T-cell (primary cell): ENCODE data around the gene KHK. TPM values are rescaled to one million over a fixed set of nuclear protein-coding genes. Genes with fewer than 3 reads are reported as not detected.
A peak's percentile ranks its signal among the peaks of the same experiment; 100 is the strongest.

Experiments used
- ATAC-seq, 4 experiments: fragments of 200-7000 bp in 3 of 4; fragments of 150-1000 bp in 1 of 4; cut with Tn5 transposase; replicated peaks in 1 of 4; 1 replicate in 3 of 4; 2 replicates in 1 of 4; pipeline ENCODE4 v1.10.0; 2021; ENCODE audit warnings: moderate library complexity in 3 of 4, mild to moderate bottlenecking in 2 of 4, moderate number of reproducible peaks in 1 of 4
- CTCF ChIA-PET, 2 donors: fragments of 300-600 bp; sonication (Branson Sonifier 250); formaldehyde crosslinking; loops; one replicate each; lab custom pipeline; 2022; ENCODE audit warnings: antibody characterized with exemption in 2 of 2; lab: Charles Lee
- POLR2A ChIA-PET, 2 donors: fragments of 300-600 bp; sonication (Branson Sonifier 250); formaldehyde crosslinking; loops; one replicate each; lab custom pipeline; 2022; ENCODE audit warnings: antibody characterized with exemption in 2 of 2; lab: Charles Lee
- DNase-seq, 35 experiments: peaks; one replicate each; pipeline versions ENCODE4 v3.0.0 to v3.0.0-alpha.2; 2013 to 2023
- H3K27ac ChIP-seq: one replicate; pipeline ENCODE4 v1.5.1; 2013; ENCODE audit warnings: low read length
- H3K27me3 ChIP-seq, 2 experiments: replicated peaks in 1 of 2; 1 replicate in 1 of 2; 2 replicates in 1 of 2; pipeline versions ENCODE4 v1.6.1 to v1.7.0; 2013; ENCODE audit warnings: low read length in 1 of 2, mixed read lengths in 1 of 2; ENCODE audit not compliant: control insufficient read depth in 2 of 2, insufficient read depth in 2 of 2; ENCODE audit errors: extremely low read depth in 1 of 2
- H3K36me3 ChIP-seq, 2 donors: 1 replicate in 1 of 2; 2 replicates in 1 of 2; pipeline versions ENCODE4 v1.6.1 to v1.7.0; 2013; ENCODE audit warnings: low read length in 1 of 2; ENCODE audit not compliant: control insufficient read depth in 2 of 2, insufficient read depth in 1 of 2; ENCODE audit errors: extremely low read depth in 1 of 2
- H3K4me1 ChIP-seq, 2 experiments: 1 replicate in 1 of 2; 2 replicates in 1 of 2; pipeline versions ENCODE4 v1.6.1 to v1.7.0; 2013; ENCODE audit warnings: low read length in 2 of 2, mixed read lengths in 1 of 2; ENCODE audit not compliant: insufficient read depth in 2 of 2, control insufficient read depth in 1 of 2; ENCODE audit errors: extremely low read depth in 1 of 2
- H3K4me3 ChIP-seq, 2 donors: 1 replicate in 1 of 2; 2 replicates in 1 of 2; pipeline versions ENCODE4 v1.5.1 to v1.7.0; 2013; ENCODE audit warnings: mild to moderate bottlenecking in 2 of 2, low read length in 1 of 2, moderate library complexity in 1 of 2; ENCODE audit not compliant: control insufficient read depth in 1 of 2; ENCODE audit errors: extremely low read depth in 1 of 2
- H3K9me3 ChIP-seq: 2 replicates; pipeline ENCODE4 v1.7.0; 2013
- H3K27ac Mint-ChIP-seq, 2 donors: one replicate each; pipeline ENCODE4 v1.8.0; 2020 to 2021; ENCODE audit warnings: mild to moderate bottlenecking in 2 of 2, mixed read lengths in 2 of 2
- H3K27me3 Mint-ChIP-seq, 2 donors: one replicate each; pipeline ENCODE4 v1.8.0; 2021 to 2022; ENCODE audit warnings: mixed read lengths in 2 of 2
- H3K36me3 Mint-ChIP-seq: one replicate; pipeline ENCODE4 v1.8.0; 2021; ENCODE audit warnings: mixed read lengths
- H3K4me1 Mint-ChIP-seq, 3 donors: one replicate each; pipeline ENCODE4 v1.8.0; 2020 to 2022; ENCODE audit warnings: mixed read lengths in 3 of 3, mild to moderate bottlenecking in 1 of 3
- H3K4me3 Mint-ChIP-seq, 3 donors: one replicate each; pipeline ENCODE4 v1.8.0; 2020 to 2022; ENCODE audit warnings: mild to moderate bottlenecking in 3 of 3, mixed read lengths in 3 of 3, moderate library complexity in 3 of 3
- H3K9me3 Mint-ChIP-seq, 3 donors: one replicate each; pipeline ENCODE4 v1.8.0; 2020 to 2022; ENCODE audit warnings: mixed read lengths in 3 of 3
- WGBS: methylation state at CpG from one replicate; pipeline ENCODE4 v1.1.5; 2013; ENCODE audit warnings: missing lambda C conversion rate; ENCODE audit not compliant: insufficient coverage; 5-methylcytosine and 5-hydroxymethylcytosine counted together
- total RNA-seq, 35 experiments: library from RNA in 6 of 35; stranded (reverse) in 6 of 35; fragments of 120-200 nt in 1 of 35; gene quantifications; one replicate each; pipeline versions ENCODE4 v1.2.1 to v1.2.4 and lab custom pipeline; 2013 to 2026

The KHK gene
- total RNA-seq, 5 donors from 2014 or later (not counting 1 experiment from before 2014, with no cell fraction given), result 3.7 to 9.1 (median 6.7) TPM

DNA sequence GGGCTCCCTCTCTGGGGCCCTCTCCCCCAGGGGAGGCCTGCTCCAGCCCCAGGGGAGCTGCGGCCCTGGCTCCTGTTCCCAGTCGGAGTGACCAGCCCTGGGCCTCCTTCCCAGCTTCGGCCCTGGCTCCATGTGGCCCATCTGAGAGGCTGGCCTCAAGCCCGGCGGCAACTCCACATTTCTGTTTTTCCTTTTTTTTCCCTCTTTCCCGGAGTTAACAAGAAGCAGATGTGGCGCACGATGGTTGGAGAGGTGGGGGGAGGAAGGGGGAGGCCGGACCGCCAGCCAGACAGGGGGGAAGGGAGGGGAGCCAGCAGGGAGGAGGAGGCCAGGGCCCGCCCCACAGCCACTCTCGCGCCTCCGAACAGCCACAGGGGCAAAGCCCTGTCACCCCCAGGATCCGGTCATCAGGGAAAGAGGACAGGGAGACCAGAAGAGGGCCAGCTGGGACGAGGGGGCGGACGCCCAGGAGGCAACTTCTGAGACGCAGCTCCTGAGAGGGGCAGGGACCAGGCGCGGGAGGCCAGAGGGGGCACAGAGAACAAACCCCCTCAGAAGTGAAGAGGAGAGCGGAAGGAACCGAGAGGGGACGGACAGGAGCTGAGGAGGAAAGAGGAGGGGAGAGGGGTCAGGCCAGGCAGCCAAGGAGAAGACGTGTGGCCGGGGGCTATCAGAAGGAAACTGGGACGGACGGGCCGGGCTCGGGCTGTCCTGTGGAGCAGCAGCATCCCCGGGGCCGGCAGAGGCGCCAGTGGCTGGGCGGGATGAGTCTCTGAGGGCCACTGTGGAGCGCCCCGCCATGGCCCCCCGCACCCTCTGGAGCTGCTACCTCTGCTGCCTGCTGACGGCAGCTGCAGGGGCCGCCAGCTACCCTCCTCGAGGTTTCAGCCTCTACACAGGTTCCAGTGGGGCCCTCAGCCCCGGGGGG, 8.0 kb upstream of the KHK start, which contains the start of gene EMILIN1:
Gene EMILIN1 (plus strand): TSS at position 349 of the 928 bp plus-strand sequence. CDS start 451 bp downstream, at position 800.
- Histone ChIP-seq H3K36me3 (no peaks in the 10 kb centered on the region), H3K4me3 (no peak within 1 kb of the TSS), H3K9me3 (no peaks in the 10 kb centered on the region), H3K27ac (no peak within 1 kb of the TSS), H3K4me1 (peaks cover 21 to 51% of the 10 kb centered on the region in 2 experiments), H3K27me3 (no peaks in the 10 kb centered on the region)
- Mint-ChIP-seq H3K4me1 (peaks cover 39 to 51% (median 46%) of the 10 kb centered on the region in 3 donors), H3K9me3 (no peaks in the 10 kb centered on the region), H3K27ac (peak within 1 kb of the TSS in 1 of 2 donors; percentile 36), H3K36me3 (no peaks in the 10 kb centered on the region), H3K4me3 (no peak within 1 kb of the TSS), H3K27me3 (no peaks in the 10 kb centered on the region)
- DNase-seq, result no peak
- ChIA-PET POLR2A (no interaction called here), CTCF (no interaction called here)
- ATAC-seq, result no peak
- WGBS, result 82% methylated on average over 25 of the region's 41 CpGs

GRCh38 chr2:27079233-27080139, 7.1 kb upstream of the KHK start:
- POLR2A ChIA-PET, result no interaction called here
- DNase-seq, result no peak
- no peaks in the 10 kb centered on the region for H3K27me3 ChIP-seq
- Mint-ChIP-seq H3K4me3 (peak overlapping the region in 1 of 3 donors; percentile 73), H3K27ac (peak overlapping the region in 1 of 2 donors; percentile 74), H3K4me1 (peaks cover 33 to 46% (median 40%) of the 10 kb centered on the region in 3 donors), H3K27me3 (no peaks in the 10 kb centered on the region), H3K9me3 (no peaks in the 10 kb centered on the region), H3K36me3 (no peaks in the 10 kb centered on the region)
- no peaks in the 10 kb centered on the region for H3K36me3 ChIP-seq
- ATAC-seq, result no peak
- H3K4me1 ChIP-seq, result peaks cover 17 to 50% of the 10 kb centered on the region in 2 experiments
- 83% methylated on average over 6 of the region's 14 CpGs for WGBS
- H3K9me3 ChIP-seq, result no peaks in the 10 kb centered on the region
- H3K4me3 ChIP-seq, result no peak overlapping the region
- no peak overlapping the region for H3K27ac ChIP-seq
- CTCF ChIA-PET, result interaction anchor here in 1 of 2 donors (0.6 kb wide), 1 partner anchor 10 kb away, joined by 5 read pairs; no protein-coding TSS in a partner anchor

GRCh38 chr2:27080140-27080469, 6.5 kb upstream of the KHK start:
- Histone ChIP-seq H3K4me3 (no peak overlapping the region), H3K9me3 (no peaks in the 10 kb centered on the region), H3K27me3 (no peaks in the 10 kb centered on the region), H3K36me3 (no peaks in the 10 kb centered on the region), H3K4me1 (peaks cover 12 to 48% of the 10 kb centered on the region in 2 experiments), H3K27ac (no peak overlapping the region)
- ATAC-seq, result no peak
- no peaks in the 10 kb centered on the region for H3K36me3 Mint-ChIP-seq
- no peaks in the 10 kb centered on the region for H3K27me3 Mint-ChIP-seq
- no peaks in the 10 kb centered on the region for H3K9me3 Mint-ChIP-seq
- ChIA-PET CTCF (interaction anchor here (0.6 to 0.7 kb wide), 2 partner anchors 9 to 26 kb away, joined by 5 to 6 read pairs; no protein-coding TSS in a partner anchor), POLR2A (no interaction called here)
- H3K4me3 Mint-ChIP-seq, result peak overlapping the region in 1 of 3 donors; percentile 73
- H3K4me1 Mint-ChIP-seq, result peaks cover 30 to 43% (median 35%) of the 10 kb centered on the region in 3 donors
- no peak for DNase-seq
- WGBS, result 92% methylated on average over 7 of the region's 7 CpGs
- H3K27ac Mint-ChIP-seq, result peak overlapping the region; percentile 46 to 74

GRCh38 chr2:27080603-27080936, 6.0 kb upstream of the KHK start:
- no peak for DNase-seq

GRCh38 chr2:27081984-27082772, 4.4 kb upstream of the KHK start:
- Mint-ChIP-seq H3K9me3 (no peaks in the 10 kb centered on the region), H3K4me1 (peaks cover 28 to 37% (median 28%) of the 10 kb centered on the region in 3 donors), H3K27ac (peak overlapping the region; percentile 99 to 100), H3K4me3 (peak overlapping the region in 1 of 3 donors; percentile 73), H3K36me3 (no peaks in the 10 kb centered on the region), H3K27me3 (no peaks in the 10 kb centered on the region)
- 95% methylated on average over 38 of the region's 38 CpGs for WGBS
- ChIA-PET POLR2A (interaction anchor here (0.6 kb wide), 2 partner anchors 14 to 71 kb away, joined by 3 to 14 read pairs; no protein-coding TSS in a partner anchor), CTCF (interaction anchor here in 1 of 2 donors (0.7 to 1.6 kb wide), 2 partner anchors 10 to 52 kb away, joined by 4 to 9 read pairs; partner anchors contain the start of genes OST4 and PREB)
- H3K27me3 ChIP-seq, result no peaks in the 10 kb centered on the region
- peak overlapping the region; percentile 80 for H3K27ac ChIP-seq
- DNase-seq (no peak), ATAC-seq (no peak)
- peaks cover 7 to 52% of the 10 kb centered on the region in 2 experiments for H3K4me1 ChIP-seq
- no peaks in the 10 kb centered on the region for H3K9me3 ChIP-seq
- H3K36me3 ChIP-seq, result no peaks in the 10 kb centered on the region
- no peak overlapping the region for H3K4me3 ChIP-seq

More at GRCh38 chr2:27080603-27080936, 6.0 kb upstream of the KHK start:
- H3K27ac Mint-ChIP-seq, result peak overlapping the region; percentile 99 to 100
- peak overlapping the region in 1 of 3 donors; percentile 73 for H3K4me3 Mint-ChIP-seq
- ATAC-seq, result no peak
- peaks cover 30 to 43% (median 35%) of the 10 kb centered on the region in 3 donors for H3K4me1 Mint-ChIP-seq
- H3K4me3 ChIP-seq, result no peak overlapping the region
- no peaks in the 10 kb centered on the region for H3K9me3 ChIP-seq
- peaks cover 10 to 48% of the 10 kb centered on the region in 2 experiments for H3K4me1 ChIP-seq
- H3K27me3 ChIP-seq, result no peaks in the 10 kb centered on the region
- ChIA-PET POLR2A (no interaction called here), CTCF (interaction anchor here (0.6 to 1.6 kb wide), 5 partner anchors 9 to 120 kb away, joined by 3 to 9 read pairs (median 3); partner anchors contain the start of genes AGBL5 (in 1 of the 2) and OST4 (in 1 of the 2))
- WGBS, result 96% methylated on average over 14 of the region's 14 CpGs
- no peaks in the 10 kb centered on the region for H3K36me3 ChIP-seq
- H3K27me3 Mint-ChIP-seq, result no peaks in the 10 kb centered on the region
- H3K27ac ChIP-seq, result peak overlapping the region; percentile 80
- no peaks in the 10 kb centered on the region for H3K36me3 Mint-ChIP-seq
- H3K9me3 Mint-ChIP-seq, result no peaks in the 10 kb centered on the region
